ENCODE data around the gene CHTOP. TPM values are rescaled to one million over a fixed set of nuclear protein-coding genes. Genes with fewer than 3 reads are reported as not detected.

The CHTOP gene
- total RNA-seq, 1 donor from 2014 or later: 41.0 TPM

DNA sequence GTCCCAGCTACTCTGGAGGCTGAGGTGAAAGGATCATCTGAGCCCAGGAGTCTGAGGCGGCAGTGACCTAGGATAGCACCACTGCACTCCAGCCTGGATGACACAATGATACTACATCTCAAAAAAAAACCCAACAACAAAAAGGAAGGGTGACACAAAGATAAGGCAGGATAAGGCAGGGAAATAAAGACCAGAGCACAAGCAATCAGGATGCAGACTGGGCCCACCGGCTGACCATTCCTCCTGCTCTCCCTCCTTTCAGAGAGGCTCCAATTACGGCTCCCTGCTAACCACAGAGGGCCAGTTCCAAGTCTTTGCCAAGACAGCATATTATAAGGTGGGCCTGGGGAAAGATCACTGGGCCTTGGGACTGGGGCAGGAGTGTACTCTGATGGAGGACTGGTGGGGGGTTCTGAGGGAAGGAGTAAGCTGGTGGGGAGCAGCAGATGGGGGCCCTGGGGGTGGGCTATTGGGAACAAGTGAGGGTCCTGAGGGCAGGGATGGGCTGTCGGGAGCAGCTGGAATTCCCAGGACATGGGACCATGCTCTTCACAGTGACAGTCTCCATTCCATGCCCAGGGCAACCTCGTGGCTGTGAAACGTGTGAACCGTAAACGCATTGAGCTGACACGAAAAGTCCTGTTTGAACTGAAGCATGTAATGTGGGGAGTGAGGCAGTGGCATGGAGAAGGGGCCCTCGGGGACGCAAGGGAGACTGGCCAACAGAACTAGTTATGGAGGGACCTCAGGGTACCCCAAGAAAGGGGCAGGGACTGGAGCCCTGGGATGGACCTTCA, 51.9 kb downstream of the CHTOP start:
- DNase-seq (ENCODE audit: low read depth): no peak

GRCh38 chr1:153687346-153688125, 53.7 kb downstream of the CHTOP start:
- DNase-seq (ENCODE audit: low read depth): no peak

GRCh38 chr1:153688276-153688675, 54.4 kb downstream of the CHTOP start:
- no peak for DNase-seq (ENCODE audit: low read depth)

- DNase-seq (ENCODE audit: low read depth): no peak
Observed at GRCh38 chr1:153688736-153689328, 55.0 kb downstream of the CHTOP start.

DNA sequence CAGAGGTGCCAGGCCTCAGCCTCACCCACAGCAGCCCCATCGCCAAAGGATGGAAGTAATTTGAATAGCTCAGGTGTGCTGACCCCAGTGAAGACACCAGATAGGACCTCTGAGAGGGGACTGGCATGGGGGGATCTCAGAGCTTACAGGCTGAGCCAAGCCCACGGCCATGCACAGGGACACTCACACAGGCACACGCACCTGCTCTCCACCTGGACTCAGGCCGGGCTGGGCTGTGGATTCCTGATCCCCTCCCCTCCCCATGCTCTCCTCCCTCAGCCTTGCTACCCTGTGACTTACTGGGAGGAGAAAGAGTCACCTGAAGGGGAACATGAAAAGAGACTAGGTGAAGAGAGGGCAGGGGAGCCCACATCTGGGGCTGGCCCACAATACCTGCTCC, 59.6 kb downstream of the CHTOP start:
- DNase-seq (ENCODE audit: low read depth): no peak

Other genes with a start within 250 kb of the CHTOP start
- not detected in 2 replicates for gene S100A8, start 243.0 kb upstream of the CHTOP start, total RNA-seq
- not detected in 2 replicates for gene S100A7A, start 217.5 kb upstream of the CHTOP start, total RNA-seq
- not detected in 2 replicates for gene S100A7, start 173.4 kb upstream of the CHTOP start, total RNA-seq
- 428 and 2,979 TPM in 2 replicates for gene S100A6, start 98.1 kb upstream of the CHTOP start, total RNA-seq
- gene S100A5, start 93.1 kb upstream of the CHTOP start, total RNA-seq: 1.2 TPM in 2 replicates
- 7.6 and 303 TPM in 2 replicates for gene S100A4, start 88.3 kb upstream of the CHTOP start, total RNA-seq
- 5.2 and 36.8 TPM in 2 replicates for gene S100A3, start 84.8 kb upstream of the CHTOP start, total RNA-seq
- 37.9 and 392 TPM in 2 replicates for gene S100A2, start 68.2 kb upstream of the CHTOP start, total RNA-seq
- 406 and 1,037 TPM in 2 replicates for gene S100A16, start 20.9 kb upstream of the CHTOP start, total RNA-seq
- 1.0 and 52.3 TPM in 2 replicates for gene S100A14, start 17.7 kb upstream of the CHTOP start, total RNA-seq
- gene S100A13, start 6.6 kb upstream of the CHTOP start, total RNA-seq: 95.6 and 246 TPM in 2 replicates
- gene S100A1, start 5.6 kb upstream of the CHTOP start, total RNA-seq: 9.7 and 13.9 TPM in 2 replicates
- gene SNAPIN, start 24.6 kb downstream of the CHTOP start, total RNA-seq: 51.7 and 76.1 TPM in 2 replicates
- 168 and 232 TPM in 2 replicates for gene ILF2, start 36.9 kb downstream of the CHTOP start, total RNA-seq
- 1.7 and 39.5 TPM in 2 replicates for gene NPR1, start 44.6 kb downstream of the CHTOP start, total RNA-seq
- 15.1 and 59.2 TPM in 2 replicates for gene INTS3, start 94.0 kb downstream of the CHTOP start, total RNA-seq
- gene SLC27A3, start 141.3 kb downstream of the CHTOP start, total RNA-seq: 5.0 and 8.5 TPM in 2 replicates